ENCODE measurements around the gene CYP26A1.

GRCh38 chr10:93064874-93065660 is 8.6 kb upstream of the CYP26A1 start:
- TF ChIP-seq POLR2A (IDR thresholded peaks at IDR 0.05) (no peak), CTCF (IDR thresholded peaks at IDR 0.05) (no peak), POLR2AphosphoS5 (IDR thresholded peaks at IDR 0.05) (no peak)

Data from suprapubic skin (tissue), 4 donors.